Measurements from ENCODE around the gene FSIP1. TPM values are rescaled to one million over a fixed set of nuclear protein-coding genes. Genes with fewer than 3 reads are reported as not detected.

The FSIP1 gene
- total RNA-seq, 3 donors from 2014 or later, result 4.1 to 12.1 (median 5.1) TPM

- Histone ChIP-seq H3K9me3 (no peaks in the 10 kb centered on the region), H3K4me3 (no peak overlapping the region), H3K36me3 (ENCODE audit: low read depth) (no peaks in the 10 kb centered on the region), H3K4me1 (ENCODE audit: low read depth) (peaks cover 20% of the 10 kb centered on the region)
- ATAC-seq, result no peak
- no peak for DNase-seq
- no peak for TF ChIP-seq CTCF (IDR thresholded peaks at IDR 0.05)
- intact Hi-C loops (cut with DNase I, micrococcal nuclease), result no loop called here
Measured at GRCh38 chr15:39646425-39646824, 136.2 kb downstream of the FSIP1 start.

DNA sequence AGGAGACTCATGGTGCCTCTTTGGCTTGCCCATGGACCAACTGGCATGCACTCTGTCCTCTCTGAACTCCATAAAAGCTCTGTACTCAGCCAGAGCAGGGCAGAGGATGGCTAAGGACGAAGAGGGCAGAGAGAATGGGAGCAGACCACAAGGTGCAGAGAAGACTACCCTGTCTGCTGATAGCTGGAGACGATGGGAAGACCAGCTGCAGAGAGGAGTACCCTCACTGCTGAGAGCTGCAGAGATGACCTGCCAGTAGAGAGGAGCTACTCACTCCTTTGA, 136.7 kb downstream of the FSIP1 start:
- no peaks in the 10 kb centered on the region for H3K9me3 ChIP-seq
- intact Hi-C loops (cut with DNase I, micrococcal nuclease), result no loop called here
- ATAC-seq (no peak), DNase-seq (no peak)
- peaks cover 24% of the 10 kb centered on the region for H3K4me1 ChIP-seq (ENCODE audit: low read depth)
- TF ChIP-seq CTCF (IDR thresholded peaks at IDR 0.05), result no peak
- no peak overlapping the region for H3K4me3 ChIP-seq
- no peaks in the 10 kb centered on the region for H3K36me3 ChIP-seq (ENCODE audit: low read depth)

- ATAC-seq (no peak), DNase-seq (no peak)
- Histone ChIP-seq H3K4me3 (no peak overlapping the region), H3K36me3 (ENCODE audit: low read depth) (no peaks in the 10 kb centered on the region), H3K4me1 (ENCODE audit: low read depth) (peaks cover 29% of the 10 kb centered on the region), H3K9me3 (no peaks in the 10 kb centered on the region)
- intact Hi-C loops (cut with DNase I, micrococcal nuclease), result no loop called here
- no peak for TF ChIP-seq CTCF (IDR thresholded peaks at IDR 0.05)
Measured at GRCh38 chr15:39645138-39645975, 137.3 kb downstream of the FSIP1 start.

- ATAC-seq (no peak), DNase-seq (no peak)
- intact Hi-C loops (cut with DNase I, micrococcal nuclease), result no loop called here
- no peaks in the 10 kb centered on the region for H3K36me3 ChIP-seq (ENCODE audit: low read depth)
- TF ChIP-seq CTCF (IDR thresholded peaks at IDR 0.05), result no peak
- H3K4me1 ChIP-seq (ENCODE audit: low read depth), result peaks cover 39% of the 10 kb centered on the region
- no peak overlapping the region for H3K4me3 ChIP-seq
- no peaks in the 10 kb centered on the region for H3K9me3 ChIP-seq
Measured at GRCh38 chr15:39644136-39644535, 138.5 kb downstream of the FSIP1 start.

- no peak for TF ChIP-seq CTCF (IDR thresholded peaks at IDR 0.05)
- no peak for DNase-seq
- Histone ChIP-seq H3K4me1 (ENCODE audit: low read depth) (peaks cover 42% of the 10 kb centered on the region), H3K9me3 (no peaks in the 10 kb centered on the region), H3K36me3 (ENCODE audit: low read depth) (no peaks in the 10 kb centered on the region), H3K4me3 (no peak overlapping the region)
- ATAC-seq, result peak; percentile 22
- intact Hi-C loops (cut with DNase I, micrococcal nuclease), result no loop called here
Measured at GRCh38 chr15:39643727-39644126, 138.9 kb downstream of the FSIP1 start.

All from mucosa of descending colon (tissue), 3 donors.